K562 (cell line): ENCODE data around the gene ZNF487. TPM values are rescaled to one million over a fixed set of nuclear protein-coding genes. Genes with fewer than 3 reads are reported as not detected.
A peak's percentile ranks its signal among the peaks of the same experiment; 100 is the strongest.

Source experiments
- CBX1 ChIP-seq: sonication (generic); IDR thresholded peaks from 2 replicates; pipeline ENCODE4 v1.6.1; 2016; ENCODE audit warnings: antibody characterized with exemption, low read depth, mild to moderate bottlenecking
- CHD1 ChIP-seq: fragments of 200-600 bp; sonication (generic); IDR thresholded peaks from one replicate; pipeline ENCODE4 v1.6.1; 2012; ENCODE audit warnings: mild to moderate bottlenecking, moderate library complexity, low read length, inconsistent platforms
- CHD2 ChIP-seq: IDR thresholded peaks from 2 replicates; pipeline ENCODE4 v1.6.1; 2011; ENCODE audit warnings: low read depth, low read length
- ETS2 ChIP-seq: IDR thresholded peaks from 2 replicates; pipeline ENCODE4 v1.6.1; 2016; ENCODE audit warnings: borderline replicate concordance, missing genetic modification characterization, mild to moderate bottlenecking, moderate library complexity, missing compliant biosample characterization; ENCODE audit not compliant: poor library complexity, severe bottlenecking
- NFIC ChIP-seq: fragments of 450-650 bp; IDR thresholded peaks from 2 replicates; pipeline ENCODE4 v1.6.1; 2017; ENCODE audit warnings: mild to moderate bottlenecking, inconsistent platforms
- NR1H2 ChIP-seq: sonication (generic); formaldehyde crosslinking; IDR thresholded peaks from 2 replicates; pipeline ENCODE4 v1.4.0; 2020; ENCODE audit warnings: mild to moderate bottlenecking, missing genetic modification reagents
- SLC30A9 ChIP-seq: fragments of 250-450 bp; sonication (Bioruptor Pico); IDR thresholded peaks from 2 replicates; pipeline ENCODE4 v1.8.0; 2022; ENCODE audit warnings: mild to moderate bottlenecking, moderate library complexity
- SRSF3 ChIP-seq: fragments of 200-400 bp; formaldehyde crosslinking; IDR thresholded peaks from 2 replicates; pipeline ENCODE4 v1.6.1; 2016; ENCODE audit warnings: mild to moderate bottlenecking, low read length, moderate library complexity; ENCODE audit not compliant: insufficient read depth
- STAT5A ChIP-seq: IDR thresholded peaks from 2 replicates; pipeline ENCODE4 v1.6.1; 2012; ENCODE audit warnings: low read length, inconsistent platforms, borderline replicate concordance
- XRCC4 ChIP-seq: IDR thresholded peaks from one replicate; pipeline ENCODE4 v1.6.1; 2011; ENCODE audit not compliant: insufficient read depth, insufficient read length; ENCODE audit errors: extremely low read depth
- ZNF121 ChIP-seq: sonication (generic); formaldehyde crosslinking; conservative IDR thresholded peaks from 2 replicates; pipeline ENCODE4 v1.8.0; 2022; ENCODE audit warnings: missing genetic modification reagents
- ZNF282 ChIP-seq: sonication (generic); formaldehyde crosslinking; IDR thresholded peaks from 2 replicates; pipeline ENCODE4 v1.8.1; 2023; ENCODE audit warnings: missing genetic modification reagents
- polyA plus RNA-seq, 8 experiments: library from polyadenylated mRNA; depleted of rRNA in 4 of 8; stranded (reverse) in 5 of 8; unstranded in 3 of 8; fragments of >200 nt; fragmentation: Nextera tagmentation in 2 of 8; fragmentation: Illumina TruSeq in 1 of 8; extraction: Ambion mirVana in 2 of 8; extraction: Trizol in 1 of 8; gene quantifications; 2 replicates each; pipeline versions ENCODE4 v1.2.1 to v1.2.3, GENCODE V29; 2011 to 2014; ENCODE audit warnings: inconsistent platforms in 1 of 8, missing spikeins in 1 of 8
- total RNA-seq, 7 experiments: library from RNA; depleted of rRNA in 6 of 7; stranded (reverse); fragments of >200 nt in 6 of 7; fragmentation: Illumina TruSeq in 2 of 7; extraction: Trizol in 2 of 7; gene quantifications; 2 replicates each; pipeline versions ENCODE4 v1.2.1 to v1.2.3, GENCODE V29; 2011 to 2021; ENCODE audit warnings: low replicate concordance in 1 of 7
- TF ChIP-seq, protein P1 (sequence below): fragments of 450-650 bp; IDR thresholded peaks from 2 replicates; pipeline ENCODE4 v1.6.1; 2017; ENCODE audit warnings: antibody characterized with exemption, mild to moderate bottlenecking
- TF ChIP-seq, protein P2 (sequence below): sonication (generic); formaldehyde crosslinking; IDR thresholded peaks from 2 replicates; pipeline ENCODE4 v1.8.0; 2022; ENCODE audit warnings: missing genetic modification reagents, mild to moderate bottlenecking, borderline replicate concordance
- TF ChIP-seq, protein P3 (sequence below): fragments of 250-450 bp; sonication (Bioruptor Pico); IDR thresholded peaks from 2 replicates; pipeline ENCODE4 v1.8.0; 2022; ENCODE audit warnings: inconsistent platforms
- TF ChIP-seq, protein P4 (sequence below): fragments of 450-650 bp; IDR thresholded peaks from 2 replicates; pipeline ENCODE4 v1.6.1; 2016; ENCODE audit warnings: missing biosample characterization, missing genetic modification characterization
- TF ChIP-seq, protein P5 (sequence below): fragments of 250-450 bp; sonication (Bioruptor Pico); IDR thresholded peaks from 2 replicates; pipeline ENCODE4 v1.5.1; 2021; ENCODE audit warnings: mild to moderate bottlenecking

ZNF487 gene
- total and polyA plus RNA-seq, 9 of the 15 experiments (the other 6 are each of a cell fraction or from before 2014, with no cell fraction given): 1.9 to 6.5 (median 4.2) TPM

DNA sequence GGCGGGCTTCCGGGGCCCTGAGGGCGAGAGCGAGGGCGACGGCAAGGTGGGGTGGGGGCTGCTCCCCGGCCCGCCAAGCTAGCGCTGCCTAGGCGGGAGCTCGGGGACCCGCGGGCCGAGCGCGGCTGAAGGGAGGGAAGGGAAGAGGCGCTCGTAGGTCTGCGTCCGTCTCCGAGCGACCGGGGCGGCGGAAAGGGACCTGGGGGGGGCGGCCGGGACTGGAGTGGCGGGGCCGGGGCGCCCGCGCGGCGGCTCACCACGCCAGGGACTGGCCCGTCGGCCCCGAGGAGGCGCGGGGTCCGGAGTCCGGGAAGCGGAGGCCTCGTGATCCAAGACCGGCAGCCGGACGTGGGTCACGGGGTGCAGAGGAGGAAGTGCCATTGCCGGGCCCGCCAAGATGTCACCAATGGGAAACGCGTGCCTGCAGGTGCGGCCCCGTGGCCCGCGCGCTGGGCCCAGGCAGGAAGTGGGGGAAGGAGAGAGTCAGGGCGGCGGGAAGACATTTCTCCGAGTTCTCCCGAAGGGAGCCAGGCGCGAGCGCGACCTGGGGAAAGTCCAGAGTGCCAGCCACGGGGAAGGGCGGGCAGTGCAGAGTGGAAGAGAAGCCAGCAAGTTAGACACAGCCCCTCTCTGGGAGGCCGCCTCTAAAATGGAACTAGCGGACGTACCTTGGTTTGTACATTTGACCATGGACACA, 39.8 kb upstream of the ZNF487 start (continued):
- TF ChIP-seq, protein P1, sequence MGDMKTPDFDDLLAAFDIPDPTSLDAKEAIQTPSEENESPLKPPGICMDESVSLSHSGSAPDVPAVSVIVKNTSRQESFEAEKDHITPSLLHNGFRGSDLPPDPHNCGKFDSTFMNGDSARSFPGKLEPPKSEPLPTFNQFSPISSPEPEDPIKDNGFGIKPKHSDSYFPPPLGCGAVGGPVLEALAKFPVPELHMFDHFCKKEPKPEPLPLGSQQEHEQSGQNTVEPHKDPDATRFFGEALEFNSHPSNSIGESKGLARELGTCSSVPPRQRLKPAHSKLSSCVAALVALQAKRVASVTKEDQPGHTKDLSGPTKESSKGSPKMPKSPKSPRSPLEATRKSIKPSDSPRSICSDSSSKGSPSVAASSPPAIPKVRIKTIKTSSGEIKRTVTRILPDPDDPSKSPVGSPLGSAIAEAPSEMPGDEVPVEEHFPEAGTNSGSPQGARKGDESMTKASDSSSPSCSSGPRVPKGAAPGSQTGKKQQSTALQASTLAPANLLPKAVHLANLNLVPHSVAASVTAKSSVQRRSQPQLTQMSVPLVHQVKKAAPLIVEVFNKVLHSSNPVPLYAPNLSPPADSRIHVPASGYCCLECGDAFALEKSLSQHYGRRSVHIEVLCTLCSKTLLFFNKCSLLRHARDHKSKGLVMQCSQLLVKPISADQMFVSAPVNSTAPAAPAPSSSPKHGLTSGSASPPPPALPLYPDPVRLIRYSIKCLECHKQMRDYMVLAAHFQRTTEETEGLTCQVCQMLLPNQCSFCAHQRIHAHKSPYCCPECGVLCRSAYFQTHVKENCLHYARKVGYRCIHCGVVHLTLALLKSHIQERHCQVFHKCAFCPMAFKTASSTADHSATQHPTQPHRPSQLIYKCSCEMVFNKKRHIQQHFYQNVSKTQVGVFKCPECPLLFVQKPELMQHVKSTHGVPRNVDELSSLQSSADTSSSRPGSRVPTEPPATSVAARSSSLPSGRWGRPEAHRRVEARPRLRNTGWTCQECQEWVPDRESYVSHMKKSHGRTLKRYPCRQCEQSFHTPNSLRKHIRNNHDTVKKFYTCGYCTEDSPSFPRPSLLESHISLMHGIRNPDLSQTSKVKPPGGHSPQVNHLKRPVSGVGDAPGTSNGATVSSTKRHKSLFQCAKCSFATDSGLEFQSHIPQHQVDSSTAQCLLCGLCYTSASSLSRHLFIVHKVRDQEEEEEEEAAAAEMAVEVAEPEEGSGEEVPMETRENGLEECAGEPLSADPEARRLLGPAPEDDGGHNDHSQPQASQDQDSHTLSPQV: peak; percentile 88
- TF ChIP-seq CBX1: peak; percentile 27
- TF ChIP-seq SRSF3: no peak
- peak; percentile 84; the same call in 1 of the 2 replicates for TF ChIP-seq ZNF282
- TF ChIP-seq CHD2: peak; percentile 59
- TF ChIP-seq NFIC: peak; percentile 49
- no peak for TF ChIP-seq XRCC4
- TF ChIP-seq CHD1: peak; percentile 82
- TF ChIP-seq SLC30A9 (CRISPR knock-in tag): no peak
- TF ChIP-seq, protein P2, sequence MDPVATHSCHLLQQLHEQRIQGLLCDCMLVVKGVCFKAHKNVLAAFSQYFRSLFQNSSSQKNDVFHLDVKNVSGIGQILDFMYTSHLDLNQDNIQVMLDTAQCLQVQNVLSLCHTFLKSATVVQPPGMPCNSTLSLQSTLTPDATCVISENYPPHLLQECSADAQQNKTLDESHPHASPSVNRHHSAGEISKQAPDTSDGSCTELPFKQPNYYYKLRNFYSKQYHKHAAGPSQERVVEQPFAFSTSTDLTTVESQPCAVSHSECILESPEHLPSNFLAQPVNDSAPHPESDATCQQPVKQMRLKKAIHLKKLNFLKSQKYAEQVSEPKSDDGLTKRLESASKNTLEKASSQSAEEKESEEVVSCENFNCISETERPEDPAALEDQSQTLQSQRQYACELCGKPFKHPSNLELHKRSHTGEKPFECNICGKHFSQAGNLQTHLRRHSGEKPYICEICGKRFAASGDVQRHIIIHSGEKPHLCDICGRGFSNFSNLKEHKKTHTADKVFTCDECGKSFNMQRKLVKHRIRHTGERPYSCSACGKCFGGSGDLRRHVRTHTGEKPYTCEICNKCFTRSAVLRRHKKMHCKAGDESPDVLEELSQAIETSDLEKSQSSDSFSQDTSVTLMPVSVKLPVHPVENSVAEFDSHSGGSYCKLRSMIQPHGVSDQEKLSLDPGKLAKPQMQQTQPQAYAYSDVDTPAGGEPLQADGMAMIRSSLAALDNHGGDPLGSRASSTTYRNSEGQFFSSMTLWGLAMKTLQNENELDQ (CRISPR knock-in tag): peak; percentile 98
- peak; percentile 76 for TF ChIP-seq ZNF121 (CRISPR knock-in tag)
- TF ChIP-seq ETS2 (tag): no peak
- TF ChIP-seq, protein P3, sequence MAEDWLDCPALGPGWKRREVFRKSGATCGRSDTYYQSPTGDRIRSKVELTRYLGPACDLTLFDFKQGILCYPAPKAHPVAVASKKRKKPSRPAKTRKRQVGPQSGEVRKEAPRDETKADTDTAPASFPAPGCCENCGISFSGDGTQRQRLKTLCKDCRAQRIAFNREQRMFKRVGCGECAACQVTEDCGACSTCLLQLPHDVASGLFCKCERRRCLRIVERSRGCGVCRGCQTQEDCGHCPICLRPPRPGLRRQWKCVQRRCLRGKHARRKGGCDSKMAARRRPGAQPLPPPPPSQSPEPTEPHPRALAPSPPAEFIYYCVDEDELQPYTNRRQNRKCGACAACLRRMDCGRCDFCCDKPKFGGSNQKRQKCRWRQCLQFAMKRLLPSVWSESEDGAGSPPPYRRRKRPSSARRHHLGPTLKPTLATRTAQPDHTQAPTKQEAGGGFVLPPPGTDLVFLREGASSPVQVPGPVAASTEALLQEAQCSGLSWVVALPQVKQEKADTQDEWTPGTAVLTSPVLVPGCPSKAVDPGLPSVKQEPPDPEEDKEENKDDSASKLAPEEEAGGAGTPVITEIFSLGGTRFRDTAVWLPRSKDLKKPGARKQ (CRISPR knock-in tag): no peak
- TF ChIP-seq NR1H2 (CRISPR knock-in tag): peak; percentile 86; the same call in 1 of the 2 replicates
- TF ChIP-seq, protein P4, sequence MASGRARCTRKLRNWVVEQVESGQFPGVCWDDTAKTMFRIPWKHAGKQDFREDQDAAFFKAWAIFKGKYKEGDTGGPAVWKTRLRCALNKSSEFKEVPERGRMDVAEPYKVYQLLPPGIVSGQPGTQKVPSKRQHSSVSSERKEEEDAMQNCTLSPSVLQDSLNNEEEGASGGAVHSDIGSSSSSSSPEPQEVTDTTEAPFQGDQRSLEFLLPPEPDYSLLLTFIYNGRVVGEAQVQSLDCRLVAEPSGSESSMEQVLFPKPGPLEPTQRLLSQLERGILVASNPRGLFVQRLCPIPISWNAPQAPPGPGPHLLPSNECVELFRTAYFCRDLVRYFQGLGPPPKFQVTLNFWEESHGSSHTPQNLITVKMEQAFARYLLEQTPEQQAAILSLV (tag): no peak
- TF ChIP-seq, protein P5, sequence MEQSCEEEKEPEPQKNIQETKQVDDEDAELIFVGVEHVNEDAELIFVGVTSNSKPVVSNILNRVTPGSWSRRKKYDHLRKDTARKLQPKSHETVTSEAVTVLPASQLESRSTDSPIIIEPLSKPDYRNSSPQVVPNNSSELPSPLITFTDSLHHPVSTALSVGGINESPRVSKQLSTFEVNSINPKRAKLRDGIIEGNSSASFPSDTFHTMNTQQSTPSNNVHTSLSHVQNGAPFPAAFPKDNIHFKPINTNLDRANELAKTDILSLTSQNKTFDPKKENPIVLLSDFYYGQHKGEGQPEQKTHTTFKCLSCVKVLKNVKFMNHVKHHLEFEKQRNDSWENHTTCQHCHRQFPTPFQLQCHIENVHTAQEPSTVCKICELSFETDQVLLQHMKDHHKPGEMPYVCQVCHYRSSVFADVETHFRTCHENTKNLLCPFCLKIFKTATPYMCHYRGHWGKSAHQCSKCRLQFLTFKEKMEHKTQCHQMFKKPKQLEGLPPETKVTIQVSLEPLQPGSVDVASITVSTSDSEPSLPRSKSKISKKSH: no peak
- no peak for TF ChIP-seq STAT5A
